ENCODE data around the gene CCDC187.

The CCDC187 gene

GRCh38 chr9:136292591-136293448, 11.1 kb downstream of the CCDC187 start:
- TF ChIP-seq, protein P1, sequence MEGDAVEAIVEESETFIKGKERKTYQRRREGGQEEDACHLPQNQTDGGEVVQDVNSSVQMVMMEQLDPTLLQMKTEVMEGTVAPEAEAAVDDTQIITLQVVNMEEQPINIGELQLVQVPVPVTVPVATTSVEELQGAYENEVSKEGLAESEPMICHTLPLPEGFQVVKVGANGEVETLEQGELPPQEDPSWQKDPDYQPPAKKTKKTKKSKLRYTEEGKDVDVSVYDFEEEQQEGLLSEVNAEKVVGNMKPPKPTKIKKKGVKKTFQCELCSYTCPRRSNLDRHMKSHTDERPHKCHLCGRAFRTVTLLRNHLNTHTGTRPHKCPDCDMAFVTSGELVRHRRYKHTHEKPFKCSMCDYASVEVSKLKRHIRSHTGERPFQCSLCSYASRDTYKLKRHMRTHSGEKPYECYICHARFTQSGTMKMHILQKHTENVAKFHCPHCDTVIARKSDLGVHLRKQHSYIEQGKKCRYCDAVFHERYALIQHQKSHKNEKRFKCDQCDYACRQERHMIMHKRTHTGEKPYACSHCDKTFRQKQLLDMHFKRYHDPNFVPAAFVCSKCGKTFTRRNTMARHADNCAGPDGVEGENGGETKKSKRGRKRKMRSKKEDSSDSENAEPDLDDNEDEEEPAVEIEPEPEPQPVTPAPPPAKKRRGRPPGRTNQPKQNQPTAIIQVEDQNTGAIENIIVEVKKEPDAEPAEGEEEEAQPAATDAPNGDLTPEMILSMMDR (conservative IDR thresholded peaks at IDR 0.05; ENCODE audit: low read depth) = no peak
- H3K27ac ChIP-seq = peak overlapping the region; percentile 37
- ChIA-PET POLR2A (ENCODE audit: low non-redundant PET) (no interaction called here), CTCF (interaction anchor here (0.9 kb wide), 1 partner anchor 16 kb away, joined by 3 read pairs; no protein-coding TSS in a partner anchor)
- no peak for DNase-seq (ENCODE audit: low spot score)

- H3K27ac ChIP-seq = peak overlapping the region; percentile 37
- TF ChIP-seq, protein P1 (conservative IDR thresholded peaks at IDR 0.05; ENCODE audit: low read depth) = no peak
- CTCF ChIA-PET = interaction anchor here (0.6 to 0.9 kb wide), 2 partner anchors 15 to 165 kb away, joined by 3 read pairs; no protein-coding TSS in a partner anchor
- POLR2A ChIA-PET (ENCODE audit: low non-redundant PET) = no interaction called here
- DNase-seq (ENCODE audit: low spot score) = no peak
Observed at GRCh38 chr9:136292026-136292538, 11.8 kb downstream of the CCDC187 start.

- no peak for DNase-seq (ENCODE audit: low spot score)
- ChIA-PET POLR2A (ENCODE audit: low non-redundant PET) (no interaction called here), CTCF (interaction anchor here (0.6 kb wide), 1 partner anchor 165 kb away, joined by 3 read pairs; no protein-coding TSS in a partner anchor)
- H3K27ac ChIP-seq = no peak overlapping the region
- TF ChIP-seq, protein P1 (conservative IDR thresholded peaks at IDR 0.05; ENCODE audit: low read depth) = no peak
Observed at GRCh38 chr9:136291306-136292025, 12.4 kb downstream of the CCDC187 start.

GRCh38 chr9:136290508-136291000, 13.3 kb downstream of the CCDC187 start:
- TF ChIP-seq, protein P1 (conservative IDR thresholded peaks at IDR 0.05; ENCODE audit: low read depth) = no peak
- POLR2A ChIA-PET (ENCODE audit: low non-redundant PET) = no interaction called here
- H3K27ac ChIP-seq = no peak overlapping the region
- no peak for DNase-seq (ENCODE audit: low spot score)
- CTCF ChIA-PET = no interaction called here

DNA sequence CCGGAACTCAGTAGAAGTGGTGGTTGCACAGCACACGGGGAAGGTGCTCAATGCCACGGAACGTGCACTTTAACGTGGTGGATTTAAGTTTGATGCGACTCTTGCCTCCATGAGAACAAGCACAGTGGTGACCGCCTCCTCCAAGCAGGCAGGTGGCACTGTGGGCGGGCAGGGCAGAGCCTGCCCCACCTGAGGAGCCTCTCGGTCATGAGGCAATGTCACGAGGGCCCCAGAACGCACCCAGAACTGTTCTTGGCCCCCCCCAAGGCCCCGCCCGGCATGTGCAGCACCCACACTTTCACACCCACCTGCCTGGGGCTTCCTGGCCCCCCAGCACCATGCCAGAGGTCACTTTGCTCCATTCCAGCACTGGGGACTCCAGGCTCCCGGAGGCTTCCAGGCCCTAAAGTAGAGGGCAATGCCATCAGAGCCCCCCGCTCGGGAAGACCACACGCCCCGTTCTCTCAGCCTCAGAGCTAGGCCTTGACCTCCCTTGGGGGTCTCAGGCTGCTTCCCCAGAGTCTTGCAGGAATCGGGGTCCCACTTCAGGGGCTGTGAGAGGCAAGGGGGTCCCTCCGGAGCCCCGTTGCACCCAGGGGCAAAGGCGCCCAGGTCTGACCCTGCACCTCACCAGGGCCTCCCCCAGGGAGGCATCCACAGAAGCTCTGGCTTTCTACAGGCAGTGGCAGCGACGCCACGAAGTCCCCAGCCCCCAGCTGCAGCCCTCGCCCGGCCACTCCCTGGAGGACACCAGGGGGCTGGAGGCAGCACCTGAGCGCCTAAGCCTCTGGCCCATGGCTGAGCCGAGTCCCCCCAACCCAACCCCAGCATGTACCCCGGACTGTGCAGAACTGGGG, 14.0 kb downstream of the CCDC187 start:
- TF ChIP-seq, protein P1 (conservative IDR thresholded peaks at IDR 0.05; ENCODE audit: low read depth) = no peak
- no peak overlapping the region for H3K27ac ChIP-seq
- ChIA-PET CTCF (interaction anchor here (0.6 kb wide), 1 partner anchor 32 kb away, joined by 3 read pairs; no protein-coding TSS in a partner anchor), POLR2A (ENCODE audit: low non-redundant PET) (no interaction called here)
- DNase-seq (ENCODE audit: low spot score) = no peak
